DMS153 treated with DMSO at 0.1 percent for 48 hours (cell line): ENCODE measurements around the gene VTN.
A peak's percentile ranks its signal among the peaks of the same experiment; 100 is the strongest.

ENCODE experiments used
- DNase-seq: peaks from one replicate; lab custom pipeline; 2025; ENCODE audit not compliant: unreplicated experiment; lab: John Stamatoyannopoulos, UW

Gene VTN

GRCh38 chr17:28370035-28370743 is at the start of gene VTN:
Gene VTN, minus strand, starts transcription at chr17:28370307. Its CDS starts 104 bp downstream, at chr17:28370203.
- DNase-seq, result no peak

- DNase-seq, result peak; percentile 93
Observed at GRCh38 chr17:28416703-28417311, 46.7 kb upstream of the VTN start.

- DNase-seq, result no peak
Observed at GRCh38 chr17:28415886-28416285, 45.8 kb upstream of the VTN start.

- DNase-seq, result no peak
Observed at GRCh38 chr17:28413804-28414203, 43.7 kb upstream of the VTN start.

GRCh38 chr17:28412099-28412498 is 42.0 kb upstream of the VTN start:
- DNase-seq, result no peak

- DNase-seq, result no peak
Observed at GRCh38 chr17:28407974-28408306, 37.8 kb upstream of the VTN start.

GRCh38 chr17:28407130-28407973 is 37.2 kb upstream of the VTN start:
- no peak for DNase-seq

GRCh38 chr17:28406473-28406814 is 36.3 kb upstream of the VTN start:
- no peak for DNase-seq

- no peak for DNase-seq
Observed at GRCh38 chr17:28405632-28406472, 35.7 kb upstream of the VTN start, which contains the start of gene SLC46A1. Gene SLC46A1, minus strand, starts transcription at chr17:28406212. Its CDS starts 98 bp downstream, at chr17:28406114.

GRCh38 chr17:28404812-28405570 is 34.9 kb upstream of the VTN start:
- no peak for DNase-seq

- no peak for DNase-seq
Observed at GRCh38 chr17:28404461-28404811, 34.3 kb upstream of the VTN start.

GRCh38 chr17:28404007-28404406 is 33.9 kb upstream of the VTN start:
- no peak for DNase-seq

GRCh38 chr17:28402844-28403243 is 32.7 kb upstream of the VTN start:
- no peak for DNase-seq

- DNase-seq, result no peak
Observed at GRCh38 chr17:28402224-28402630, 32.1 kb upstream of the VTN start.

GRCh38 chr17:28399808-28400207 is 29.7 kb upstream of the VTN start:
- no peak for DNase-seq

- no peak for DNase-seq
Observed at GRCh38 chr17:28398280-28398981, 28.3 kb upstream of the VTN start.

GRCh38 chr17:28397687-28398279 is 27.7 kb upstream of the VTN start:
- DNase-seq, result no peak

GRCh38 chr17:28397275-28397674 is 27.2 kb upstream of the VTN start:
- no peak for DNase-seq

- no peak for DNase-seq
Observed at GRCh38 chr17:28396635-28397239, 26.6 kb upstream of the VTN start.
